ENCODE results near the gene ZNF335.
"Not testable (repeated sequence)": the region's sequence is repeated elsewhere in the genome, so short reads cannot be mapped to it uniquely, and the experiment has no call there.

The ZNF335 gene

GRCh38 chr20:45908084-45908483, 63.9 kb downstream of the ZNF335 start:
- no peak for DNase-seq

- no peak for DNase-seq
Measured at GRCh38 chr20:45907219-45907948, 64.6 kb downstream of the ZNF335 start.

- no peak for DNase-seq
Measured at GRCh38 chr20:45905505-45906079, 66.4 kb downstream of the ZNF335 start.

GRCh38 chr20:45904583-45905504, 67.2 kb downstream of the ZNF335 start:
- no peak for DNase-seq

DNA sequence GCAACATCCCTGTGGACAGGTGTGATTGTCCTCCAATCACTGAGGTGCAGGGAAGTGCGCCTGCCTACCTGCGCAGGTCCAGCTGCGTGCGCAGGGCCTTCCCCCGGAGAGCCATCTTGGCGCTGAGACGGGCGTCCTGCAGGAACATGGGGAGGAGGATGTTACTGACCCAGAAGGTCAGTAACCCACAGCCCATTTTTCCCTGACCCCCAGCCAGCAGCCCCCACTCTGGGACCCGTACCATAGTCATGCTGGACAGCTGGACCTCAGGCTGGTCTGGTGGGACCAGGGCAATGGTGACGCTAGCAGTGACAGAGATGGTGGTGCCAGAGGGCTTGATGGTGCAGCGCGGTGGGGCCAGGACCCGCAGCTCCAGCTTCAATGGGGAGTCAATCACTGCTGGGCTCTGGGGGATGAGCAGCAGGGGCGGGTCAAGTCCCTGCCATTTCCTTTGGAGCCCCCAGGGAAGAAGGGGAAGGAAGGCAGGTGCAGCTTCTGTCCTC, 69.8 kb downstream of the ZNF335 start:
- DNase-seq, result peak; percentile 8

DNA sequence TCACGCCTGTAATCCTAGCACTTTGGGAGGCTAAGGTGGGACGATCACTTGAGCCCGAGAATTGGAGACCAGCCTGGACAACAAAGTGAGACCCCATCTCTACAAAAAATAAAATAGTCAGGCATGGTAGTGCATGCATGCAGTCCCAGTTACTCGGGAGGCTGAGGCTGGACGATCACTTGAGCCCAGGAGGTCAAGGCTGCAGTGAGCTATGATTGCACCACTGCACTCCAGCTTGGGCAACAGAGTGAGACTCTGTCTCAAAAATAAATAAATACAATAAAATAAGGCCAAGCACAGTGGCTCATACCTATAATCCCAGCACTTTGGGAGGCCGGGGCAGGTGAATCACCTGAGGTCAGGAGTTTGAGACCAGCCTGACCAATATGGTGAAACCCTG, 70.7 kb downstream of the ZNF335 start:
- not testable (repeated sequence) for DNase-seq

- DNase-seq, result no peak
Measured at GRCh38 chr20:45899046-45899835, 72.8 kb downstream of the ZNF335 start.
